Fibroblast of skin of right biceps (primary cell): ENCODE results near the gene MEDAG.

Source experiments
- DNase-seq: peaks from one replicate; pipeline ENCODE4 v3.0.0-alpha.2; 2013

The MEDAG gene

GRCh38 chr13:30910676-30911075, 4.6 kb downstream of the MEDAG start:
- DNase-seq: no peak

GRCh38 chr13:30915691-30916541, 9.8 kb downstream of the MEDAG start:
- no peak for DNase-seq

- no peak for DNase-seq
Measured at GRCh38 chr13:30916991-30917390, 10.9 kb downstream of the MEDAG start.

GRCh38 chr13:30918662-30919405, 12.8 kb downstream of the MEDAG start:
- DNase-seq: peak; percentile 33

GRCh38 chr13:30920162-30920909, 14.3 kb downstream of the MEDAG start:
- no peak for DNase-seq

GRCh38 chr13:30923418-30923817, 17.3 kb downstream of the MEDAG start:
- DNase-seq: no peak

GRCh38 chr13:30924721-30925120, 18.6 kb downstream of the MEDAG start:
- no peak for DNase-seq

- DNase-seq: no peak
Measured at GRCh38 chr13:30925429-30925828, 19.4 kb downstream of the MEDAG start.

- no peak for DNase-seq
Measured at GRCh38 chr13:30926781-30927180, 20.7 kb downstream of the MEDAG start.

GRCh38 chr13:30927188-30927587, 21.1 kb downstream of the MEDAG start:
- DNase-seq: peak; percentile 49

GRCh38 chr13:30927595-30927994, 21.5 kb downstream of the MEDAG start:
- DNase-seq: no peak

- DNase-seq: no peak
Measured at GRCh38 chr13:30928978-30929377, 22.9 kb downstream of the MEDAG start.

- DNase-seq: peak; percentile 27
Measured at GRCh38 chr13:30932481-30933353, 26.6 kb downstream of the MEDAG start, which contains the start of gene TEX26. Gene TEX26 (plus strand): TSS chr13:30932656. CDS start chr13:30932716, 60 bp downstream.

GRCh38 chr13:30933354-30933670, 27.2 kb downstream of the MEDAG start:
- no peak for DNase-seq

GRCh38 chr13:30934381-30934780, 28.3 kb downstream of the MEDAG start:
- no peak for DNase-seq

- no peak for DNase-seq
Measured at GRCh38 chr13:30934803-30935202, 28.7 kb downstream of the MEDAG start.

GRCh38 chr13:30936971-30937370, 30.9 kb downstream of the MEDAG start:
- no peak for DNase-seq

GRCh38 chr13:30943881-30944280, 37.8 kb downstream of the MEDAG start:
- DNase-seq: no peak

- DNase-seq: no peak
Measured at GRCh38 chr13:30957258-30957943, 51.3 kb downstream of the MEDAG start.

GRCh38 chr13:30959678-30960077, 53.6 kb downstream of the MEDAG start:
- no peak for DNase-seq

- DNase-seq: no peak
Measured at GRCh38 chr13:30963791-30964190, 57.7 kb downstream of the MEDAG start.

GRCh38 chr13:30965380-30965779, 59.3 kb downstream of the MEDAG start:
- DNase-seq: no peak
